Measurements from ENCODE around the gene TRA2A.

The TRA2A gene

GRCh38 chr7:23470330-23471105 is 61.3 kb downstream of the TRA2A start, which contains the start of gene IGF2BP3:
TSS of gene IGF2BP3 (minus strand) at chr7:23470491. CDS start at chr7:23470110, 381 bp downstream.
- no peak for DNase-seq (ENCODE audit: low read depth in 2 of 2)

- DNase-seq (ENCODE audit: low read depth in 2 of 2) = no peak
Observed at GRCh38 chr7:23469961-23470250, 61.9 kb downstream of the TRA2A start.

- DNase-seq (ENCODE audit: low read depth in 2 of 2) = no peak
Observed at GRCh38 chr7:23469150-23469960, 62.4 kb downstream of the TRA2A start.

GRCh38 chr7:23468526-23469149 is 63.1 kb downstream of the TRA2A start:
- no peak for DNase-seq (ENCODE audit: low read depth in 2 of 2)

GRCh38 chr7:23467806-23468525 is 63.8 kb downstream of the TRA2A start:
- DNase-seq (ENCODE audit: low read depth in 2 of 2) = no peak

GRCh38 chr7:23467291-23467805 is 64.4 kb downstream of the TRA2A start:
- no peak for DNase-seq (ENCODE audit: low read depth in 2 of 2)

GRCh38 chr7:23462846-23463245 is 68.9 kb downstream of the TRA2A start:
- no peak for DNase-seq (ENCODE audit: low read depth in 2 of 2)

- DNase-seq (ENCODE audit: low read depth in 2 of 2) = no peak
Observed at GRCh38 chr7:23458044-23458443, 73.7 kb downstream of the TRA2A start.

- DNase-seq (ENCODE audit: low read depth in 2 of 2) = no peak
Observed at GRCh38 chr7:23456093-23456492, 75.7 kb downstream of the TRA2A start.

GRCh38 chr7:23454881-23455526 is 76.8 kb downstream of the TRA2A start:
- no peak for DNase-seq (ENCODE audit: low read depth in 2 of 2)

All from activated CD8-positive, alpha-beta memory T cell treated with anti-CD3 and anti-CD28 coated beads for 4 hours (primary cell).